Measurements from ENCODE around the gene NCOA1. TPM values are rescaled to one million over a fixed set of nuclear protein-coding genes. Genes with fewer than 3 reads are reported as not detected.

The NCOA1 gene
- total RNA-seq, 1 experiment from 2014 or later = 15.4 TPM

DNA sequence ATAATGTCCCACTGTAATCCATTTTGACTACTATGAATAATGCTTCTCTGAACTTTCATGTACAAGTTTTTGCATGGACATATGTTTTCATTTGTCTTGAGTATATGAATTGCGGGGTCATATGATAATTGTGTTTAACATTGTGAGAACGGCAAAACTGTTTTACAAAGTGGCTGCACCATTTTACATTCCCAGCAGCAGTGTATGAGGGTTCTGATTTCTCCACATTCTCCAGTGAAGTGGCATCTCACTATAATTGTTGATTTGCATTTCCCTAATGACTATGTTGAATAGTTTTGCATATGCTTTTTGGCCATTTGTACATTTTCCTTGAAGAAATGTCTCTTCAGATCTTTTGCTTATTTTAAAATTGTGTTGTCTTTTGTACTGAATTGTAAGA is 20.1 kb downstream of the NCOA1 start:
- POLR2A ChIA-PET = no interaction called here
- Mint-ChIP-seq H3K9me3 (ENCODE audit: unreplicated experiment) (no peaks in the 10 kb centered on the region), H3K36me3 (ENCODE audit: insufficient read depth, unreplicated experiment) (no peaks in the 10 kb centered on the region), H3K27ac (ENCODE audit: low read depth, unreplicated experiment) (no peak overlapping the region), H3K4me3 (ENCODE audit: unreplicated experiment) (no peak overlapping the region), H3K4me1 (ENCODE audit: insufficient read depth, unreplicated experiment) (peaks cover 14% of the 10 kb centered on the region), H3K27me3 (ENCODE audit: insufficient read depth, unreplicated experiment) (no peaks in the 10 kb centered on the region)
- no peak for DNase-seq (ENCODE audit: unreplicated experiment)
- CTCF ChIA-PET = no interaction called here
- TF ChIP-seq, protein P1, sequence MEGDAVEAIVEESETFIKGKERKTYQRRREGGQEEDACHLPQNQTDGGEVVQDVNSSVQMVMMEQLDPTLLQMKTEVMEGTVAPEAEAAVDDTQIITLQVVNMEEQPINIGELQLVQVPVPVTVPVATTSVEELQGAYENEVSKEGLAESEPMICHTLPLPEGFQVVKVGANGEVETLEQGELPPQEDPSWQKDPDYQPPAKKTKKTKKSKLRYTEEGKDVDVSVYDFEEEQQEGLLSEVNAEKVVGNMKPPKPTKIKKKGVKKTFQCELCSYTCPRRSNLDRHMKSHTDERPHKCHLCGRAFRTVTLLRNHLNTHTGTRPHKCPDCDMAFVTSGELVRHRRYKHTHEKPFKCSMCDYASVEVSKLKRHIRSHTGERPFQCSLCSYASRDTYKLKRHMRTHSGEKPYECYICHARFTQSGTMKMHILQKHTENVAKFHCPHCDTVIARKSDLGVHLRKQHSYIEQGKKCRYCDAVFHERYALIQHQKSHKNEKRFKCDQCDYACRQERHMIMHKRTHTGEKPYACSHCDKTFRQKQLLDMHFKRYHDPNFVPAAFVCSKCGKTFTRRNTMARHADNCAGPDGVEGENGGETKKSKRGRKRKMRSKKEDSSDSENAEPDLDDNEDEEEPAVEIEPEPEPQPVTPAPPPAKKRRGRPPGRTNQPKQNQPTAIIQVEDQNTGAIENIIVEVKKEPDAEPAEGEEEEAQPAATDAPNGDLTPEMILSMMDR (IDR thresholded peaks at IDR 0.05; ENCODE audit: unreplicated experiment) = no peak
- intact Hi-C loops (cut with micrococcal nuclease) = no loop called here
- no TSS peak for BruUV-seq (replicated peaks)

DNA sequence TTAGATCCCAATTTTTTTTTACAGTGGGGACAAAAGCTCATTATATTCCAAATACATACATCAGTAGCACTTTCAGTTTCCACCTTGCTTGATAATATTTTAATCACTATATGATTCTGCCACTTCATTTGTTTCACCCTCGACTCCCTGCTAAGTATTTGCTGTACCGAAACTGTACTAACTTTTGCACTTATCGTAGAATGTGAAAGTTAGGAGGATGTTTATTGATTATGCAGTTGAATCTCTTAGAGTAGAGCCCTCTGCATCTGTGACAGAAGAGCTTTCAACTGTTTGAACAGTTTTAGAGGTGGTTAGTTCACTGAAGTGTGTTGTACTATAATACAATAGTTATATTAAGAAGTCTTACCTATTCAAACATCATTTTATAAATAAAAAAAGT is 20.8 kb downstream of the NCOA1 start:
- H3K27me3 Mint-ChIP-seq (ENCODE audit: insufficient read depth, unreplicated experiment) = no peaks in the 10 kb centered on the region
- POLR2A ChIA-PET = no interaction called here
- DNase-seq (ENCODE audit: unreplicated experiment) = no peak
- intact Hi-C loops (cut with micrococcal nuclease) = no loop called here
- H3K27ac Mint-ChIP-seq (ENCODE audit: low read depth, unreplicated experiment) = no peak overlapping the region
- H3K4me3 Mint-ChIP-seq (ENCODE audit: unreplicated experiment) = no peak overlapping the region
- CTCF ChIA-PET = interaction anchor here (0.9 to 1.0 kb wide), 2 partner anchors 20 to 26 kb away, joined by 3 to 4 read pairs; no protein-coding TSS in a partner anchor
- TF ChIP-seq, protein P1 (IDR thresholded peaks at IDR 0.05; ENCODE audit: unreplicated experiment) = no peak
- H3K4me1 Mint-ChIP-seq (ENCODE audit: insufficient read depth, unreplicated experiment) = peaks cover 14% of the 10 kb centered on the region
- no peaks in the 10 kb centered on the region for H3K9me3 Mint-ChIP-seq (ENCODE audit: unreplicated experiment)
- no peaks in the 10 kb centered on the region for H3K36me3 Mint-ChIP-seq (ENCODE audit: insufficient read depth, unreplicated experiment)
- BruUV-seq (replicated peaks) = no TSS peak

DNA sequence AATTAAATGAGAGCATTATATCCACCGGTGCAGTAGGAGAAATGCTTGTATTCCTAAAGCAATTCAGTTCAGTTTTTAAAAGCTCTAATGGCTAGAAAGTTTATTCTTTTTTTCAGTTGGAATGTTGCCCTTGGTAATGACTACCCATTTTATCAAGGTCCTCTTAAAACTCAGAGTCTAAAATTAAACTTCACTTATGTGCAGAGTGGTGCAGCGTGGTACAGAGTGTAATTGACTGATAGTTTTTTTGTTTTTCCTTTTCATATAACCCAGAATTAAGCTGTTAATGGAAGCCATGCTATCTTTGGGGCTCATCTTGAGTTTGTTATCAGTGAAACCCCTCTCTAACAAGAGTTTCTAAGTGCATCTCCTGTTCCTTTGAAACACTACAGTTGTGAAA is 21.4 kb downstream of the NCOA1 start:
- no TSS peak for BruUV-seq (replicated peaks)

DNA sequence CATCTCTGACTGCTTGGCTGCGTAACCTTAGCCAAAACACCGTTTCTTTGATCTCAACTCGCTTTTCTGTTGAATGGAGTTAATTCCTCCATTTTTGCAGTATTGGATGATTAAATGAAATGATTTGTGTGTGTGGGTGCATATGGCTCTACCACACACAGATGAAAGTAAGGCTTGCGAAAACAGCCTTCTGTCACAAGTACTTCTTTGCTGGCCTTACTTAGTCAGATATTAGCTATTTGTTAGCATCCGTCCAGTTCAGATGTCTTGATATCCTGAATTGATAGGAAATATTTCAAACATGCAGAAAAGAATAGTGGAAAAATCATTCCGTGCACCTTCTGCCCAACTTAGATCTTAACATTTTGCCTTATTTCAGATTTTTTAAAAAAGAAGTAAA is 21.8 kb downstream of the NCOA1 start:
- TF ChIP-seq, protein P1 (IDR thresholded peaks at IDR 0.05; ENCODE audit: unreplicated experiment) = no peak
- H3K4me3 Mint-ChIP-seq (ENCODE audit: unreplicated experiment) = no peak overlapping the region
- BruUV-seq (replicated peaks) = no TSS peak
- H3K9me3 Mint-ChIP-seq (ENCODE audit: unreplicated experiment) = no peaks in the 10 kb centered on the region
- no peak overlapping the region for H3K27ac Mint-ChIP-seq (ENCODE audit: low read depth, unreplicated experiment)
- ChIA-PET CTCF (interaction anchor here (0.5 to 1.0 kb wide), 4 partner anchors 21 to 312 kb away, joined by 3 to 4 read pairs (median 3); no protein-coding TSS in a partner anchor), POLR2A (no interaction called here)
- H3K36me3 Mint-ChIP-seq (ENCODE audit: insufficient read depth, unreplicated experiment) = no peaks in the 10 kb centered on the region
- intact Hi-C loops (cut with micrococcal nuclease) = no loop called here
- H3K4me1 Mint-ChIP-seq (ENCODE audit: insufficient read depth, unreplicated experiment) = peaks cover 18% of the 10 kb centered on the region
- no peak for DNase-seq (ENCODE audit: unreplicated experiment)
- no peaks in the 10 kb centered on the region for H3K27me3 Mint-ChIP-seq (ENCODE audit: insufficient read depth, unreplicated experiment)

More for the DNA sequence above, 21.4 kb downstream of the NCOA1 start:
- Mint-ChIP-seq H3K27ac (ENCODE audit: low read depth, unreplicated experiment) (no peak overlapping the region), H3K27me3 (ENCODE audit: insufficient read depth, unreplicated experiment) (no peaks in the 10 kb centered on the region), H3K4me3 (ENCODE audit: unreplicated experiment) (no peak overlapping the region), H3K9me3 (ENCODE audit: unreplicated experiment) (no peaks in the 10 kb centered on the region), H3K36me3 (ENCODE audit: insufficient read depth, unreplicated experiment) (no peaks in the 10 kb centered on the region), H3K4me1 (ENCODE audit: insufficient read depth, unreplicated experiment) (peaks cover 18% of the 10 kb centered on the region)
- ChIA-PET POLR2A (no interaction called here), CTCF (interaction anchor here (0.5 to 1.0 kb wide), 3 partner anchors 20 to 312 kb away, joined by 3 to 4 read pairs (median 3); no protein-coding TSS in a partner anchor)
- no peak for DNase-seq (ENCODE audit: unreplicated experiment)
- TF ChIP-seq, protein P1 (IDR thresholded peaks at IDR 0.05; ENCODE audit: unreplicated experiment) = no peak
- intact Hi-C loops (cut with micrococcal nuclease) = no loop called here

Data from MCF 10A (cell line).